HEK293T (cell line): ENCODE results near the gene TSFM.

Source experiments
- BHLHE40 ChIP-seq: fragments of 450-650 bp; IDR thresholded peaks from 2 replicates; pipeline ENCODE4 v1.6.1; 2016; ENCODE audit warnings: mild to moderate bottlenecking, moderate library complexity, borderline replicate concordance
- ELF4 ChIP-seq: fragments of 450-650 bp; IDR thresholded peaks from 2 replicates; pipeline ENCODE4 v1.6.1; 2017; ENCODE audit warnings: antibody characterized with exemption
- FOXK2 ChIP-seq: fragments of 450-650 bp; IDR thresholded peaks from 2 replicates; pipeline ENCODE4 v1.6.1; 2016; ENCODE audit warnings: mild to moderate bottlenecking
- L3MBTL2 ChIP-seq: fragments of 450-650 bp; conservative IDR thresholded peaks from 2 replicates; pipeline ENCODE4 v1.6.1; 2016; ENCODE audit warnings: mild to moderate bottlenecking
- LEF1 ChIP-seq: fragments of 450-650 bp; IDR thresholded peaks from 2 replicates; pipeline ENCODE4 v1.6.1; 2017; ENCODE audit warnings: mild to moderate bottlenecking, borderline replicate concordance
- PKNOX1 ChIP-seq: fragments of 450-650 bp; IDR thresholded peaks from 2 replicates; pipeline ENCODE4 v1.6.1; 2016
- SP1 ChIP-seq: fragments of 450-650 bp; IDR thresholded peaks from 2 replicates; pipeline ENCODE4 v1.6.1; 2017
- SUZ12 ChIP-seq: fragments of 450-650 bp; IDR thresholded peaks from 2 replicates; pipeline ENCODE4 v1.6.1; 2016; ENCODE audit warnings: mild to moderate bottlenecking
- ZNF384 ChIP-seq: fragments of 450-650 bp; IDR thresholded peaks from 2 replicates; pipeline ENCODE4 v1.6.1; 2016

GRCh38 chr12:57771236-57771872 lies 11.2 kb upstream of the TSFM start:
- TF ChIP-seq SP1: no peak
- TF ChIP-seq SUZ12: no peak
- TF ChIP-seq L3MBTL2: no peak
- no peak for TF ChIP-seq FOXK2
- no peak for TF ChIP-seq ELF4
- TF ChIP-seq LEF1: no peak
- no peak for TF ChIP-seq PKNOX1
- no peak for TF ChIP-seq ZNF384
- TF ChIP-seq BHLHE40: no peak
